Naive thymus-derived CD4-positive, alpha-beta T cell (primary cell): ENCODE results near the gene SOCS2. TPM values are rescaled to one million over a fixed set of nuclear protein-coding genes. Genes with fewer than 3 reads are reported as not detected.
A peak's percentile ranks its signal among the peaks of the same experiment; 100 is the strongest.

Experiments
- ATAC-seq: fragments of 150-1000 bp; cut with Tn5 transposase; 2 replicates; pipeline ENCODE4 v1.10.0; 2021; ENCODE audit warnings: mild to moderate bottlenecking, moderate library complexity
- CTCF ChIA-PET: fragments of 350-600 bp; sonication (Branson Sonifier 250); formaldehyde crosslinking; loops from one replicate; lab custom pipeline; 2021; ENCODE audit warnings: antibody characterized with exemption; lab: Charles Lee
- POLR2A ChIA-PET: fragments of 350-600 bp; sonication (Branson Sonifier 250); formaldehyde crosslinking; loops from one replicate; lab custom pipeline; 2021; ENCODE audit warnings: antibody characterized with exemption, inconsistent platforms; lab: Charles Lee
- DNase-seq, 9 donors: peaks; one replicate each; pipeline versions ENCODE4 v3.0.0 to v3.0.0-alpha.2; 2020 to 2022; ENCODE audit warnings: mixed read lengths in 1 of 9
- H3K27ac ChIP-seq: one replicate; pipeline ENCODE4 v1.7.0; 2013; ENCODE audit warnings: mild to moderate bottlenecking, low read depth, low read length, moderate library complexity
- H3K27me3 ChIP-seq, 2 donors: one replicate each; pipeline ENCODE4 v1.7.0; 2013; ENCODE audit warnings: low read length in 2 of 2, mild to moderate bottlenecking in 2 of 2, moderate library complexity in 2 of 2; ENCODE audit not compliant: control insufficient read depth in 2 of 2, insufficient read depth in 2 of 2
- H3K36me3 ChIP-seq, 3 experiments: 1 replicate in 2 of 3; 2 replicates in 1 of 3; pipeline ENCODE4 v1.7.0; 2013; ENCODE audit warnings: low read length in 3 of 3, mild to moderate bottlenecking in 3 of 3, moderate library complexity in 1 of 3; ENCODE audit not compliant: insufficient read depth in 3 of 3, control insufficient read depth in 2 of 3
- H3K4me1 ChIP-seq, 2 donors: one replicate each; pipeline ENCODE4 v1.7.0; 2013; ENCODE audit warnings: low read length in 2 of 2, mild to moderate bottlenecking in 2 of 2, moderate library complexity in 1 of 2; ENCODE audit not compliant: control insufficient read depth in 2 of 2, insufficient read depth in 2 of 2
- H3K4me3 ChIP-seq: 2 replicates; pipeline ENCODE4 v1.7.0; 2013; ENCODE audit warnings: mild to moderate bottlenecking, low read length
- H3K9me3 ChIP-seq, 3 experiments: 1 replicate in 2 of 3; 2 replicates in 1 of 3; pipeline ENCODE4 v1.7.0; 2013; ENCODE audit warnings: low read length in 3 of 3; ENCODE audit not compliant: control insufficient read depth in 2 of 3
- H3K27ac Mint-ChIP-seq, 9 donors: one replicate each; pipeline ENCODE4 v1.8.0; 2020 to 2022; ENCODE audit warnings: mixed read lengths in 9 of 9, mild to moderate bottlenecking in 8 of 9, moderate library complexity in 5 of 9, inconsistent platforms in 2 of 9
- H3K27me3 Mint-ChIP-seq, 5 donors: one replicate each; pipeline ENCODE4 v1.8.0; 2021 to 2022; ENCODE audit warnings: mixed read lengths in 5 of 5, mild to moderate bottlenecking in 1 of 5
- H3K36me3 Mint-ChIP-seq, 5 donors: one replicate each; pipeline ENCODE4 v1.8.0; 2020 to 2022; ENCODE audit warnings: mixed read lengths in 5 of 5, mild to moderate bottlenecking in 3 of 5, inconsistent platforms in 1 of 5
- H3K4me1 Mint-ChIP-seq, 7 donors: one replicate each; pipeline ENCODE4 v1.8.0; 2020 to 2022; ENCODE audit warnings: mixed read lengths in 7 of 7, mild to moderate bottlenecking in 3 of 7, inconsistent platforms in 1 of 7
- H3K4me3 Mint-ChIP-seq, 10 donors: one replicate each; pipeline ENCODE4 v1.8.0; 2020 to 2022; ENCODE audit warnings: mild to moderate bottlenecking in 10 of 10, mixed read lengths in 10 of 10, moderate library complexity in 6 of 10, inconsistent platforms in 2 of 10
- H3K9me3 Mint-ChIP-seq, 11 donors: one replicate each; pipeline ENCODE4 v1.8.0; 2020 to 2022; ENCODE audit warnings: mixed read lengths in 11 of 11, mild to moderate bottlenecking in 4 of 11, inconsistent platforms in 1 of 11, moderate library complexity in 1 of 11
- intact Hi-C, 2 donors: fragments of 100-400 bp; cut with micrococcal nuclease; formaldehyde crosslinking; loops; one replicate each; pipeline ENCODE4 v1.15.1; 2023
- polyA plus RNA-seq, 2 donors: library from polyadenylated mRNA; unstranded; fragments of 300-500 nt; fragmentation: Illumina TruSeq; gene quantifications; one replicate each; pipeline ENCODE4 v1.2.3, GENCODE V29; 2021
- total RNA-seq, 6 experiments: library from RNA in 5 of 6; stranded (reverse) in 5 of 6; gene quantifications; 1 replicate in 5 of 6; 2 replicates in 1 of 6; pipeline ENCODE4 v1.2.3 and lab custom pipeline; 2021 to 2026

SOCS2 gene
- total and polyA plus RNA-seq, 7 experiments from 2014 or later: 2.5 to 46.7 (median 34.7) TPM

DNA sequence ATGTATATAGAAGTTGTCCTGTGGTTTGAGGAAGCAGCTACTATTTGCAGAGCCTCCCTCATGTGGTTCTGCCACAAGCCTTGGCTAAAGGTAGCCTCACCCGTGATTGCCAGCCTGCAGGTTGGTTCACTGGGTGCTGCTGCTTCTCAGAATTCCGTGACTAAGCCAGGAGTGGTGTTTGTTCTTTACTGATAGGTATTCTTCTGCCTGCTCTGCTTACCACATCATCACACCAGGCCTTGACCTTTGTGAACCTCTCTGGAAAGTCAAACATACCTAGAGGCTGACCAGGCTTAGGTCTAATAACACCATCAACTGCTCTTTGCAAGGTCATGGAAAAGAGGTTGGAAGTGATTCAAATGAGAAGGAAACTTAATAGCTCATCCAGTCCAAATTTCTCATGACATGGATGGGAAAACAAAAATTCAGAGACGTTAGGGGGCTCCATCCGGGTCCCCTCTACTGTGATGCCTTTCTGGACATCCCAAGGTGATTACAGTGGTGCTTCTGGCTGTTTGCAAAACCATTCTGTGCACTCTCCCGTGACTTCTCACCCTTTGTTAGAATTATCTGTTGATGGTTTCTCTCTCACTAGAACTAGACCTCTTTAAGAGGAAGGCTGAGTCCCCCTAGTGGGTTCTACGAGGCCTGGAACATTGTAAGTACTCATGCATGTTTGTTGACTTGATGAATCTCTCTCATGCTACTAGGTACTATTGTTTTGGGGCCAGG lies 8.5 kb upstream of the SOCS2 start:
- Histone ChIP-seq H3K27me3 (no peaks in the 10 kb centered on the region), H3K4me1 (peaks cover 0 to under 1% of the 10 kb centered on the region in 2 donors), H3K36me3 (no peaks in the 10 kb centered on the region), H3K4me3 (no peak overlapping the region), H3K27ac (no peak overlapping the region), H3K9me3 (no peaks in the 10 kb centered on the region)
- CTCF ChIA-PET: interaction anchor here (0.6 to 1.3 kb wide), 4 partner anchors 113 to 538 kb away, joined by 3 to 4 read pairs (median 3); no protein-coding TSS in a partner anchor
- no peaks in the 10 kb centered on the region for H3K27me3 Mint-ChIP-seq
- DNase-seq: peak in 1 of 9 donors; percentile 31
- POLR2A ChIA-PET: no interaction called here
- H3K4me3 Mint-ChIP-seq: no peak overlapping the region
- H3K9me3 Mint-ChIP-seq: peaks cover under 1 to 14% (median 2%) of the 10 kb centered on the region in 11 donors
- no peak overlapping the region for H3K27ac Mint-ChIP-seq
- intact Hi-C loops: no loop called here
- ATAC-seq: no peak
- H3K4me1 Mint-ChIP-seq: peaks cover 6 to 23% (median 16%) of the 10 kb centered on the region in 7 donors
- H3K36me3 Mint-ChIP-seq: peaks cover 8 to 55% (median 24%) of the 10 kb centered on the region in 5 donors

DNA sequence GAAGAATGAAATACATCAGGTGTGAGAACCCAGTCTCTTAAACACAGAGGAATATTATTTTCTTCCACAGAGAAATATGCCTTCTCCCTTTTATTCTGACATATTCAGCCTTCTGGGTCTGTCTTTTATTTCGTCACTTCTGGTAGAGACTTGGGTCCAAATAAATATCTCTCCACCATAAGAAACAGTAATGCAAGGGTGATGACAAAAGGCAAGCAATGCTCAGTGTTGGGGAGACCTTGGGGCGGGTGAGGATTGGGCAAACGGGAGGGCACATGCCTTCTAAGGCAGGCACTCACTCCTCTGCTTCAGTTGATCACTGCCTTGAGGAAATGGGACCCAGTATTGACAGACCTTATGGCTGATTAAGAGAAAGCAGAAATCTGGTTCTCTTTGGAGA lies 6.7 kb upstream of the SOCS2 start:
- CTCF ChIA-PET: no interaction called here
- H3K27me3 Mint-ChIP-seq: no peaks in the 10 kb centered on the region

DNA sequence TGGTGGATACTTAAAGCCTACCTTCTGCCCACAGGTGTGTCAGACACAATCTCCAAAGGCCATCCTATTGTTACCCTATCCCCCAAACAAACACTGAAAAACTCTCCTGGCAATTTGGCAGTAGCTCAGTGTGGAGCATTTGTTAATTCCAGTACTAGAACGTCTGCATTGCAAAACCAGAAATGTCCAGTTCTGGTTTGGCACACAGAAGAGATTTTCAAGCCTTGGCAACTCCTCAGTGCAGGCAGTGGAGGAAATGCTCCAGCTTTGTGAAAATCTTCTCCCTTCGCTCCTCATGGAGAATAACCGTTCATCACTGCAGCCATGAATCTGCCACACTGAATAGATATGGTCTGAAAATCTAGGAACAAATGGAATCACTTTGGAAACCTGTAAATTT lies 5.3 kb upstream of the SOCS2 start:
- no peak overlapping the region for H3K4me3 Mint-ChIP-seq
- H3K27ac Mint-ChIP-seq: no peak overlapping the region
- POLR2A ChIA-PET: no interaction called here
- CTCF ChIA-PET: interaction anchor here (1.1 to 5.9 kb wide), 3 partner anchors 63 to 580 kb away, joined by 5 to 114 read pairs (median 24); no protein-coding TSS in a partner anchor
- DNase-seq (no peak), ATAC-seq (no peak)
- Histone ChIP-seq H3K27ac (no peak overlapping the region), H3K36me3 (peaks cover 0 to 10% (median 0%) of the 10 kb centered on the region in 3 experiments), H3K27me3 (no peaks in the 10 kb centered on the region), H3K4me3 (no peak overlapping the region), H3K4me1 (peaks cover under 1 to 4% of the 10 kb centered on the region in 2 donors), H3K9me3 (no peaks in the 10 kb centered on the region)
- H3K9me3 Mint-ChIP-seq: peaks cover 0 to 1% (median 0%) of the 10 kb centered on the region in 11 donors
- intact Hi-C loops: loop anchor here in 1 of 2 donors (5.0 kb wide), 1 partner anchor 315 kb away; no protein-coding TSS in a partner anchor
- H3K27me3 Mint-ChIP-seq: peaks cover 0 to 1% (median 0%) of the 10 kb centered on the region in 5 donors
- peaks cover 8 to 21% (median 12%) of the 10 kb centered on the region in 7 donors for H3K4me1 Mint-ChIP-seq
- peaks cover 4 to 28% (median 9%) of the 10 kb centered on the region in 5 donors for H3K36me3 Mint-ChIP-seq

More for the DNA sequence above, 6.7 kb upstream of the SOCS2 start:
- H3K36me3 ChIP-seq: peaks cover 0 to 8% (median 0%) of the 10 kb centered on the region in 3 experiments
- H3K4me1 ChIP-seq: peaks cover 0 to 4% of the 10 kb centered on the region in 2 donors
- intact Hi-C loops: loop anchor here in 1 of 2 donors (5.0 kb wide), 1 partner anchor 317 kb away; no protein-coding TSS in a partner anchor
- DNase-seq (no peak), ATAC-seq (no peak)
- POLR2A ChIA-PET: no interaction called here
- no peaks in the 10 kb centered on the region for H3K9me3 ChIP-seq
- H3K27ac ChIP-seq: no peak overlapping the region
- H3K27ac Mint-ChIP-seq: peak overlapping the region in 1 of 9 donors; percentile 48
- H3K36me3 Mint-ChIP-seq: peaks cover 4 to 41% (median 13%) of the 10 kb centered on the region in 5 donors
- no peaks in the 10 kb centered on the region for H3K27me3 ChIP-seq
- peaks cover 7 to 20% (median 11%) of the 10 kb centered on the region in 7 donors for H3K4me1 Mint-ChIP-seq
- H3K4me3 ChIP-seq: no peak overlapping the region
- peaks cover 0 to 2% (median 0%) of the 10 kb centered on the region in 11 donors for H3K9me3 Mint-ChIP-seq
- no peak overlapping the region for H3K4me3 Mint-ChIP-seq

- Histone ChIP-seq H3K9me3 (no peaks in the 10 kb centered on the region), H3K4me1 (peaks cover 6 to 9% of the 10 kb centered on the region in 2 donors), H3K36me3 (peaks cover 0 to 10% (median 0%) of the 10 kb centered on the region in 3 experiments), H3K27ac (no peak overlapping the region), H3K27me3 (no peaks in the 10 kb centered on the region), H3K4me3 (no peak overlapping the region)
- ATAC-seq: no peak
- Mint-ChIP-seq H3K27me3 (peaks cover 0 to 10% (median 0%) of the 10 kb centered on the region in 5 donors), H3K4me1 (peaks cover 17 to 30% (median 19%) of the 10 kb centered on the region in 7 donors), H3K4me3 (peak overlapping the region; percentile 4 to 75 (median 26)), H3K36me3 (peaks cover 4 to 29% (median 9%) of the 10 kb centered on the region in 5 donors), H3K27ac (peak overlapping the region in 4 of 9 donors; percentile 2 to 77 (median 56)), H3K9me3 (peaks cover 0 to 1% (median 0%) of the 10 kb centered on the region in 11 donors)
- intact Hi-C loops: loop anchor here in 1 of 2 donors (5.0 kb wide), 1 partner anchor 314 kb away; no protein-coding TSS in a partner anchor
- DNase-seq: no peak
- ChIA-PET POLR2A (interaction anchor here (0.5 kb wide), 1 partner anchor 90 kb away, joined by 4 read pairs; no protein-coding TSS in a partner anchor), CTCF (interaction anchor here (1.1 to 5.9 kb wide), 3 partner anchors 64 to 581 kb away, joined by 5 to 114 read pairs (median 24); no protein-coding TSS in a partner anchor)
Observed at GRCh38 chr12:93568091-93568490, 4.4 kb upstream of the SOCS2 start.

DNA sequence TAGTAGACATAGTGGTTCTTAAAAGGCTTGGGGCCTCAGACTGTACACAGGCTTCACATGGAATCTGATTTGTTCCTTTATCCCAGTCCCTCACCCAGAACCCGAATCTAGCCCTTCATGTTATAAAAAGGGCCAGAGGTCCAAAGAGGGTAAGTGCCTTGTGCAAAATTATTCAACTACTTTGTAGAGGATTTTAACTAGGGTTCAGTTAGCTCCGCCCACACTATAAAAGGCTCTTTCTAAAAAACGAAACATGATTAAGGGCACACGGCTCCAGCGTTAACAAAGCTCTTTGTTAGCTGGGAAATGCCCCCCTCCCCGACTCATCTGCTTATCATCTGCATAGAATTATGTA lies 3.2 kb upstream of the SOCS2 start:
- peak overlapping the region; percentile 88 to 98 (median 93) for H3K4me3 Mint-ChIP-seq
- Histone ChIP-seq H3K27ac (peak overlapping the region; percentile 78), H3K36me3 (peaks cover 0 to 10% (median 0%) of the 10 kb centered on the region in 3 experiments), H3K4me1 (peaks cover 14 to 16% of the 10 kb centered on the region in 2 donors), H3K9me3 (no peaks in the 10 kb centered on the region), H3K27me3 (no peaks in the 10 kb centered on the region), H3K4me3 (peak overlapping the region; percentile 89)
- DNase-seq (no peak), ATAC-seq (peak; percentile 21)
- peaks cover 0 to 1% (median 0%) of the 10 kb centered on the region in 11 donors for H3K9me3 Mint-ChIP-seq
- ChIA-PET CTCF (interaction anchor here (0.6 to 5.9 kb wide), 18 partner anchors 24 to 533 kb away, joined by 3 to 114 read pairs (median 4); partner anchors contain the start of gene CRADD), POLR2A (interaction anchor here (1.1 to 1.6 kb wide), 5 partner anchors 14 to 534 kb away, joined by 3 to 8 read pairs (median 6); partner anchors contain the start of gene CRADD)
- H3K36me3 Mint-ChIP-seq: peaks cover 4 to 33% (median 9%) of the 10 kb centered on the region in 5 donors
- peak overlapping the region in 8 of 9 donors; percentile 70 to 91 (median 85) for H3K27ac Mint-ChIP-seq
- peaks cover 0 to 15% (median 0%) of the 10 kb centered on the region in 5 donors for H3K27me3 Mint-ChIP-seq
- H3K4me1 Mint-ChIP-seq: peaks cover 24 to 34% (median 26%) of the 10 kb centered on the region in 7 donors
- intact Hi-C loops: loop anchor here (1.0 to 5.0 kb wide), 11 partner anchors 66 to 963 kb away; partner anchors contain the start of gene CEP83 (in 1 of the 2)
